Measurements from ENCODE around the gene AK1. TPM values are rescaled to one million over a fixed set of nuclear protein-coding genes. Genes with fewer than 3 reads are reported as not detected.

The AK1 gene
- total RNA-seq, 1 donor from 2014 or later: 68.3 TPM

GRCh38 chr9:127868278-127868902, 9.1 kb downstream of the AK1 start:
- no peak for DNase-seq (ENCODE audit: low spot score)

- DNase-seq (ENCODE audit: low spot score): no peak
Observed at GRCh38 chr9:127867356-127868277, 9.9 kb downstream of the AK1 start.

- no peak for DNase-seq (ENCODE audit: low spot score)
Observed at GRCh38 chr9:127866535-127866934, 10.9 kb downstream of the AK1 start.

- no peak for DNase-seq (ENCODE audit: low spot score)
Observed at GRCh38 chr9:127865645-127866464, 11.6 kb downstream of the AK1 start.

- DNase-seq (ENCODE audit: low spot score): no peak
Observed at GRCh38 chr9:127863191-127863621, 14.3 kb downstream of the AK1 start.

- DNase-seq (ENCODE audit: low spot score): no peak
Observed at GRCh38 chr9:127862075-127863011, 15.1 kb downstream of the AK1 start.

GRCh38 chr9:127860779-127861178, 16.7 kb downstream of the AK1 start:
- DNase-seq (ENCODE audit: low spot score): no peak

- no peak for DNase-seq (ENCODE audit: low spot score)
Observed at GRCh38 chr9:127860260-127860659, 17.2 kb downstream of the AK1 start.

- no peak for DNase-seq (ENCODE audit: low spot score)
Observed at GRCh38 chr9:127858041-127858512, 19.4 kb downstream of the AK1 start.

GRCh38 chr9:127857278-127857677, 20.2 kb downstream of the AK1 start:
- DNase-seq (ENCODE audit: low spot score): no peak

GRCh38 chr9:127856729-127857116, 20.8 kb downstream of the AK1 start:
- DNase-seq (ENCODE audit: low spot score): no peak

- DNase-seq (ENCODE audit: low spot score): no peak
Observed at GRCh38 chr9:127856094-127856728, 21.3 kb downstream of the AK1 start.

- DNase-seq (ENCODE audit: low spot score): no peak
Observed at GRCh38 chr9:127855522-127855921, 22.0 kb downstream of the AK1 start.

GRCh38 chr9:127854960-127855359, 22.5 kb downstream of the AK1 start:
- no peak for DNase-seq (ENCODE audit: low spot score)

GRCh38 chr9:127854184-127854806, 23.2 kb downstream of the AK1 start, which contains the start of gene ENG:
ENG (minus strand) TSS chr9:127854658; CDS start chr9:127854355, 303 bp downstream.
- no peak for DNase-seq (ENCODE audit: low spot score)

GRCh38 chr9:127853312-127854183, 23.9 kb downstream of the AK1 start:
- no peak for DNase-seq (ENCODE audit: low spot score)

GRCh38 chr9:127852829-127853228, 24.6 kb downstream of the AK1 start:
- no peak for DNase-seq (ENCODE audit: low spot score)

GRCh38 chr9:127850286-127850830, 27.1 kb downstream of the AK1 start:
- no peak for DNase-seq (ENCODE audit: low spot score)
